Stimulated activated CD4-positive, alpha-beta T cell treated with anti-CD3 and anti-CD28 coated beads, Interleukin-1b, Interleukin-23, amount 100 ng/mL, for 1 hour (primary cell): ENCODE data around the gene MAP7D1.
"Not testable (repeated sequence)": the region's sequence is repeated elsewhere in the genome, so short reads cannot be mapped to it uniquely, and the experiment has no call there.

Experiments used
- DNase-seq, 2 donors: peaks; one replicate each; pipeline ENCODE4 v3.0.0-alpha.2; 2020; ENCODE audit warnings: low read depth in 2 of 2

Gene MAP7D1

DNA sequence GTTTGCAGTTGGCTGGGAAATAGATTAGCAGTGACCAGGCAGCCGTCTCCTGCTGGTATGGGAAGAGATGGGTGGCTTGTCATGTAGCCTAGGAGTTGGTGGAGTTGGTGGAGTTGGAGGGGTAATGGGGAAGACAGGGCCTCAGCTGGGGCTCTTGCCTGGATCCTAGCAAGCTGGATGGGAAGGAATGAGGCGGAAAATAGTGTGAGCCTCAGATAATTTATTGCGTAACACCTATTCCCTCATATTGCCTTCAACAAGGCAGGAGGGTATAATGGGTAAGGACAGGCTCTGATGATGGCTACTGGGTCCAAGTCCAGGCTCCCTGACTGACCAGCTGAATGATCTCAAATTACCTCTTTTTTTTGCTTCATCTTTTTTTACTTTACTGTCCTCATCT lies 12.6 kb downstream of the MAP7D1 start:
- DNase-seq: no peak

DNA sequence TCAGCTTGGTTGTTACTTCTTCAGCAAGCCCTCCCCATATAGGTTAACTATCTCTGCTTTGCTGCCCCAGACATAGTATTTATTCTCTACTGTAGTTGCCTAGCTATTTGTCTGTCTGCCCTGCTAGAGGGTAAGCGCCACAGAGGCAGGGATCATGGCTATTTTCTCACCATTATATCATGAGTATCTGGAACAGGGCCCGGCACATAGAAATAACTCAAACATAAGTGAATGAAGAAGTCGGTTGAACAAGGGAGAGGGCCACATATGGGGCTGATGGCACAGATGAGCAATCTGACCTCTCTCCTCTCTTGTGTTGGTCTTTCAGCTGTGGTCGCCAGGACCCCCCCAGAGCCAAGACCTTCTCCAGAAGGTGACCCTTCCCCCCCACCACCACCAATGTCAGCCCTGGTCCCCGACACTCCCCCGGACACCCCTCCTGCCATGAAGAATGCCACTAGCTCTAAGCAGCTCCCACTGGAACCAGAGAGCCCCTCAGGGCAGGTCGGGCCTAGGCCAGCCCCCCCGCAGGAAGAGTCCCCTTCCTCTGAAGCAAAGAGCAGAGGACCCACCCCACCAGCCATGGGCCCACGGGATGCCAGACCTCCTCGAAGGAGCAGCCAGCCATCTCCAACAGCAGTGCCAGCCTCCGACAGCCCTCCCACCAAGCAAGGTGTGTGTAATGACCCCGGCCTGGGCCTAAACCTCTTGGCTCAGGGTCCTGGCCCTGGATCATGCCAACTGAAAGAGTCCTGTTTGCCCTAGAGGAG lies 14.9 kb downstream of the MAP7D1 start:
- DNase-seq: no peak

DNA sequence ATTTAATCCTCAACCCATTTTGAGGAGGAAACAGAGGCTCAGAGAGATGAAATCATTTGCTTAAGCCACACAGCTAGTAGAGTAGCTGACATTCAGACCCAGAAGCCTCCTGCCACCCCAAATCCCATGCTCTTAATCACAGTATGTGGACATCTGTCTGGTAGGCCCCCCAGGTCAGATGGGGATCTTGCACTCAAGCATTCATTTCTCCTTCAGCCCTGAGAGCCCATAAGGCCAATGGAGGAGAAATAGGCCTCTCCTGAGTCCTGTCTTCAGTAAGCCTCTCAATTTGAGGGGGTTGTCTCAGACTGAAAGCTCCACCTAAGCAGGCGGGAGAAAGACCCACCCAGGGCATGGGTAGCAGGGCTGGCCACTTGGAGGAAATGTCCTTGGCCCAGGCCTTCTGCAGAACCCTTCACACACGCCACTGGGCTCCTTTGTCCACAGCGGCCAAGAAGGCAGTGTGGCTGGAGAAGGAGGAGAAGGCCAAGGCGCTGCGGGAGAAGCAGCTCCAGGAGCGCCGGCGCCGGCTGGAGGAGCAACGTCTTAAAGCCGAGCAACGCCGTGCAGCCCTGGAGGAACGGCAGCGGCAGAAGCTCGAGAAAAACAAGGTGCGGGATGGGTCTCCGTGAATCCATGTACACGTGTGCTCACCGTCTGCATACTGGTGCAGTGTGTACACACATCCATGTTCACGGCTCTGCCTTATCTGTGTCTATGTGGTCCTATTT lies 16.2 kb downstream of the MAP7D1 start:
- no peak for DNase-seq

DNA sequence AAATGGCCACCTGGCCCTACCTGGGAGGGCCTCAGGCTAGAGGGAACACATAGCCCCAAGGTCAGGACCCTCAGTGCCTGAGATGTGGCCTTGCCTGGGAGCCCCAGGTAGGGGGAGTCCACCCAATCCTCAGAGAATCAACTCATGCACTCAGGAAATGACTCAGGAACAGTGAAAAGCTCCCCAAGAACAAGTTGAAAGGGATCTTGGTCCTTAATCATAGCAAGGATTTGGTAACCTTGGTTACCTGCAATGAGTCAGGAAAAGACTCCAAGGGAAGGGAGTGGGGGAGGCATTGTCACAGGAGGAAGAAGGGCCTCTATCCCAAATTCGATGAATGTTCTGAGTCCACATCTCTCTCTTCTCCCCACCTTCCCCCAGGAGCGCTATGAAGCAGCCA lies 17.0 kb downstream of the MAP7D1 start:
- no peak for DNase-seq

DNA sequence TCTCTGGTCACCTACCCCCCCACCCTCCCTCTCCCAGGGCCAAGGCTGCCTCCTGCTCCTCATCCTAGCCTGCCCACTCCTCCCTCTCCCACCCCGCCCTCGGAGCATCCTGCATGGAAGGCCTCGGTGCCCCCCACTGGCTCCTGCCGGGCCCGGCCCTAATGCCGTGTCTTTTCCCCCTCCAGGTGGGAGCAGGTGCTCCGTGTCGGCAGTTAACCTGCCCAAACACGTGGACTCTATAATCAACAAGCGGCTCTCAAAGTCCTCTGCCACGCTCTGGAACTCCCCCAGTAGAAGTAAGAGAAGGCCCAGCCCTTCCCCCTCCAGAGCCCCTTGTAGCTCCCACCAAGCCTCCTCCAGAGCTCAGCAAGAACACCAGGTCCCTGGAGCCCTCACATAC lies 18.8 kb downstream of the MAP7D1 start:
- no peak for DNase-seq

DNA sequence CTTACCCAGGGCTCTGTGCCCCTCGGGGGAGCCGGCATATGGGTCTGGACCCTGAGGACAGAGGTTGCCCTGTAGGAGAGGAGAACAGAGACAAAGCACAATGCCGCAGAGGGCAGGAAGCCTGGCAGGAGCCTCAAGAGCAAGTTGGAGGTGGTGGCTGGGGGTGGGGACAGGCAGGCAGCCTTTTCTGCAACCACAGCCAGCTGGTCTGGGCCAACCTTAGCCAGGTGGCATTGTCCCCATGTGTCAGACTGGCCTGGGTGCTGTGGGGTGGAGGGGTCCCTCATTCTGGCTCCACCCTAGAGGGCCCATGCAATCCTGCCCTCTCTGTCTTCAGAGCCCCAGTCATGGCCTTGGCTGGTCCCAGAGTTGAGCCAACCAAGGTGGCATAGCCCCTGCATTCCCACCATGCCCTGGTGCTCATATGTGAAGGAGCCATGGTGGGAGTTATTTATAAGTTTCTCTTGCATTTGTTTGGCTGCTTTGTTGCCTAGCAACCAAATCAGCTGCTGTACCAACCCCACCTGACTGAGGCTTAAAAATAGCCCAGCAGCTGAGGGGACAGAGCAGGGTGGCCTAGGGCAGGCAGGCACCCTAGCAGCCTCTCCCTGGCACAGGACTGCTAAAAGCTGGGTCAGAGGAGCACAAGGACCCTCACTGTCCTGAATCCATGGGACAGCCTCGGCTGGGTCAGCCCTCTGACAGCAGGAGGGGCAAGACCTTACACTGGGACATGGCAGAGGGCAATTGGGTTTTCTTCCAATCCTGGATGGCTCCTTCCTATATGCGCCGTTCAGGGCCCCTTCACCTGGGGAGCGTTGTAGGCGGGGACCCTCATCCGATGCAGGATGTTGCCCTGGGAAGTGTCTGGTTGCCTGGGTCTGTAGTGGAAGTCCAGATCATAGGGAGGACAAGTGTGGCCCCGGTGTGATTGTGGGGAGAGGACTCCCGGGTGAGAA lies 19.5 kb downstream of the MAP7D1 start:
- DNase-seq: no peak

DNA sequence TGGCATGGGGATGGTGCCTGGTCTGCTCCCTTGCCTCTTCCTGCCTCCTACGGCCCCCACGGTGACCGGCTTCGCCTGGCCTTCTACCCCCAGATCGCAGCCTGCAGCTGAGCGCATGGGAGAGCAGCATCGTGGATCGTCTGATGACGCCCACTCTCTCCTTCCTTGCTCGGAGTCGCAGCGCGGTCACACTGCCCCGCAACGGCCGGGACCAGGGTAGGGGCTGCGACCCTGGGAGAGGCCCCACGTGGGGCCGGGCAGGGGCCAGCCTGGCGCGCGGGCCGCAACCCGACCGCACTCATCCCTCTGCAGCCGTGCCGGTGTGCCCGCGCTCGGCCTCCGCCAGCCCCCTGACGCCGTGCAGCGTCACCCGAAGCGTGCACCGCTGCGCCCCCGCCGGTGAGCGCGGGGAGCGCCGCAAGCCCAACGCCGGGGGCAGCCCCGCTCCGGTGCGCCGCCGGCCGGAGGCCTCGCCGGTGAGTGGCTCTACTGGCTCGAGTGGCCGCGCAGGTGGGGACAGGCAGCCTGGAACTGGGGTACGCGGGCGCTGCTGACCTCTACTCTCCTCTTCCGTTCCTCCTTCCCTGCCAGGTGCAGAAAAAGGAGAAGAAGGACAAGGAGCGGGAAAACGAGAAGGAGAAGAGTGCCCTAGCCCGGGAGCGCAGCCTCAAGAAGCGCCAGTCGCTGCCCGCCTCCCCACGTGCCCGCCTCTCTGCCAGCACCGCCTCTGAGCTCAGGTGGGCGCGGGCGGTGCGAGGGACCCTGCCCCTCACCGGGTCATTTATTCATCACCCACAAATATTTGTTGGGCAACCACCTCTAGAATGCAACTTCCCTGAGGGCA lies 20.4 kb downstream of the MAP7D1 start:
- no peak for DNase-seq

DNA sequence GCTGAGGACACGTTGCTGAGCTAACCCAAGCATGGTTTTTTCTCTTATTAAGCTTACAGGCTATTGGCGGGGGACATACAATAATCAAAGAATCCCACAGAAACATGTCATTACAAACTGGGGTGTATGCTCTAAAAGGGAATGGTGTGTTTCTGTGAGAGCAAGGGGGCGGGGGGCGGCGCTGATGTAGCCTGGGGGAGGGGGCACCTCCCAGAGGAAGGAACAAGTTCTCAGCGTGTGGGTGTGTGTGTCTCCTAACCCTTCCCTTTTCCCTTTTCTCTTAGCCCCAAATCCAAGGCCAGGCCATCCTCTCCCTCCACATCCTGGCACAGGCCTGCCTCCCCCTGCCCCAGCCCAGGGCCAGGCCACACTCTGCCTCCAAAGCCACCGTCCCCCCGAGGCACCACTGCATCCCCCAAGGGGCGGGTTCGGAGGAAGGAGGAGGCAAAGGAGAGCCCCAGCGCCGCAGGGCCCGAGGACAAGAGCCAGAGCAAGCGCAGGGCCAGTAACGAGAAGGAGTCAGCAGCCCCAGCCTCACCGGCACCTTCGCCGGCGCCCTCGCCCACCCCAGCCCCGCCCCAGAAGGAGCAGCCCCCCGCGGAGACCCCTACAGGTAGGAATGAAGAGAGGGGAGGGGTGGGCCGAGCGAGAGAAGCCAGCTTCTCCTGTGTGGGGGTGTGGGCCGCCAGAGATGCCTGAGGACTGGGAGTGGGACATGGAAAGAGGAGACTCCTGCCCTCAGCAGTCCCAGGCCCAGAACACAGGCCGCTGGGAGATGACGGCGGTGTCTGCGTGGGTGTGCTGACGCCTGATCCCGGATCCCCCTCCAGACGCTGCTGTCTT lies 21.9 kb downstream of the MAP7D1 start:
- DNase-seq: no peak

DNA sequence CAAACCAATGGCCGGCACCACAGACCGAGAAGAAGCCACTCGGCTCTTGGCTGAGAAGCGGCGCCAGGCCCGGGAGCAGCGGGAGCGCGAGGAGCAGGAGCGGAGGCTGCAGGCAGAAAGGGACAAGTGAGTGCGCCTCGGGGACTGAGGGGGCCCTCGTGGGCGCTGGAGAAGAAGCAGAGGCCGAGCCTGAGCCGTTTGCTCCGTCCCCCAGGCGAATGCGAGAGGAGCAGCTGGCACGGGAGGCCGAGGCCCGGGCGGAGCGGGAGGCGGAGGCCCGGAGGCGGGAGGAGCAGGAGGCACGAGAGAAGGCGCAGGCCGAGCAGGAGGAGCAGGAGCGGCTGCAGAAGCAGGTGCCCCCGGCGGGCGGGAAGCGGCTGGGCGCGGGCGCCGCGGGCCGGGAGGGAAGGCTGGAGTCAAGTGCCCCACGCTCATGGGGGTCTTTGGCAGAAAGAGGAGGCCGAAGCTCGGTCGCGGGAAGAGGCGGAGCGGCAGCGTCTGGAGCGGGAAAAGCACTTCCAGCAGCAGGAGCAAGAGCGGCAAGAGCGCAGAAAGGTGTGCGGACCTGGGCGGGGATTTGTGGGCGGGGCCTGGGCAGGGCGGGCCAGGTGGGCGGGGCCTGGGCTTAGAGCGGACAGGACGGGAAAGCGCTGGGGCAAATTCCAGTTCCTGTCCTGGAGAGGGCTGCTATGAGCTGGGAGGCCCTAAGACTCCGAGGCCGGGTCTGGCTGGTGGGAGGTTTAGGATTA lies 22.7 kb downstream of the MAP7D1 start:
- DNase-seq: no peak

DNA sequence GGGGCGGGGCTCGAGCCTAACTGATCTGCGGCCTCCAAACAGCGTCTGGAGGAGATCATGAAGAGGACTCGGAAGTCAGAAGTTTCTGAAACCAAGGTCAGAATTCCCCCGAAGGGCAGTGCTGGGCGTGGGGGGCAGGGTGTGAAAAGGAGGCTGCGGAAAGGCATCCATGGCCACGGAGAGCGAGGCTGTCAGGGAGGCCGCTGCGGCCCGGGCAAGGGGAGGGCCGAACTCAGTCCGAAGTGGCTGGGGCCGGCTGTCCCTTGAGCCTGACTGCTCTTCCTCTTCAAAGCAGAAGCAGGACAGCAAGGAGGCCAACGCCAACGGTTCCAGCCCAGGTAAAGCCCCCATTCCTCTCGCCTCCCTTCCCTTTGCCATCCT lies 23.2 kb downstream of the MAP7D1 start:
- no peak for DNase-seq

DNA sequence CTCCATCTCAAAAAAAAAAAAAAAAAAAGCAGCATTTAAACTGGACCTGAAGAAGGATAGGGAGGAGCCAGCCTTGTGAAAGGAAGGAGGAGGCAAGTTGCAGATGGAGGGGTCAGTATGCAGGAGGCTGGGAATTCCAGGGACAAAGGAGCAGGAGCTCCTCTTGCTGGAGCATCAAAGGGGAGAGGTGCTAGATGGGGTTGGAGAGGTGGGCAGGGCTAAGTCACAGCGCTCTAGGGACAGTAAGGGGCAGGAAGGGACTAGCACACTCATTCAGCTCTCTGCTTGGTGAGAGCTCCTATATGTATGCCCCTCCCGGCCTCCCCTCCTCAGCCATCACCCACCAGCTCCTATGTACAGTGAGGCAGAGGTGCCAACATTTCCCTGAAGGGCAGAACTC lies 26.8 kb downstream of the MAP7D1 start:
- DNase-seq: no peak

DNA sequence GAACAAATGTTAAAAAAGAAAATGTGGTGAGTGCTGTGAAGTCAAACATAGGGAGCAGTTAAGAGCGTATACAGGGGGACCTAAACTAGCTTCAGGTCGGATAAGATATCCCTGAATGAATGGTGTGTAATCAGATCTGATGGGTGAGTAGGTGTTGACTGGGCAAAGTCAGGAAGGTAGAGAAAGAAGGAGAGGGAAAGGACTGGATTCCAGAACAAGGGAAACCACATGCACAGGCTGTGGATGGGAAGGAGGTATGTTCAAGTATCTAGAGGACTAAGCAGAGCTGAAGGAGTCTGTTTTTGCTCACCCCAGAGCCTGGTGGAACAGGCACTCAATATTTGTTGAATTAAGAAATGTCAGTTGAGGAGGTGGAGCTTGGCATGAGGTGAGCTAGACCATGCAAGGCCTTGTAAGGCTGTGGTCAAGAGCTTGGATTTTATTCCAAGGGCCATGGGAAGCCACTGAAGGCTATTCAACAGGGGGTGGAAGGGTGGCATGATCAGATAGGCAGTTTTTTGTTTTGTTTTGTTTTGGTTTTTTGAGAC lies 27.4 kb downstream of the MAP7D1 start:
- no peak for DNase-seq

DNA sequence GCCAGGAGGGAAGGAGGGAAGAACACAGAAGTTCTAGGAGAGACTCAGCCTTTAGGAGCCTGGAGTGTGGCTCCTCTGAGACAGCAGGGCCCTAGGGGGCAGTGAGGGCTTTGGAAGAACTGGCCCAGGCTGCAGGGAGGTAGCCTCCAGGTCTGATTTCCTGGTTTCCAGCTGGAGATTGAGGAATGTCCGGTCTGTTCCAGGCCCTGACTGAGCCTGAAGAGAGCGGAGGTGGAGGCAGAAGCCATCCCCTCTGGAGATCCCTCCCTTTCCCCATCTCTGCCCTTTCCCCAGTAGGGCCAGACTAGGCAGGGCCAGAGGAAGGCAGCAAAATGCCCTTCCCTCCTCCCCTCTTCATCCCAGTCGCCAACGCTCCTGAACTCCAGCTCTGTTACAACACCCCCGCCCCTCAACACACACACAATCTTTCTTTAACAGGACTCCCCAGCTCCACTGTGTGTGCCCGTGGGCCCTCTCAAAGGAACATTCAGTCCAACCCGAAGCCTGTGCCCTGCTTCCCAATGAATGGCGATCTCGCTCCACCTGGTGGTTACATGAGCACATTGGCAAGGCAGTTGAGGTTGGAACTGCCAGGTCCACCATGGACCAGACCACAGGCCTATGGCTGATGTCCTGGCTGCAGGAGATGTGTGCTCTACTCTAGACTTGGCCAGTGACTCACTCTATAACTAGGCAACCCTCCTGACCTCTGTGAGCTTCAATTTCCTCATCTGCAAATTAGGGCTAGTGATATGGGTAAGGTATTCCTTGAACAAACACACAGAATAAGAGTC lies 32.0 kb downstream of the MAP7D1 start:
- DNase-seq: peak; percentile 53 to 66

DNA sequence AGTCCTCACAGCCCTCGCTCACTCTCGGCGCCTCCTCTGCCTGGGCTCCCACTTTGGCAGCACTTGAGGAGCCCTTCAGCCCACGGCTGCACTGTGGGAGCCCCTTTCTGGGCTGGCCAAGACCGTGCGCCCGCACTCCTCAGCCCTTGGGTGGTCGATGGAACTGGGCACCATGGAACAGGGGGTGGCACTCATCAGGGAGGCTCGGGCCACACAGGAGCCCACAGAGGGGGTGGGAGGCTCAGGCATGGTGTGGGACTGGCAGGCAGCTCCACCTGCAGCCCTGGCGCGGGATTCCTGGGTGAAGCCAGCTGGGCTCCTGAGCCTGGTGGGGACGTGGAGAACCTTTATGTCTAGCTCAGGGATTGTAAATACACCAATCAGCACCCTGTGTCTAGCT lies 40.8 kb downstream of the MAP7D1 start:
- not testable (repeated sequence) for DNase-seq

DNA sequence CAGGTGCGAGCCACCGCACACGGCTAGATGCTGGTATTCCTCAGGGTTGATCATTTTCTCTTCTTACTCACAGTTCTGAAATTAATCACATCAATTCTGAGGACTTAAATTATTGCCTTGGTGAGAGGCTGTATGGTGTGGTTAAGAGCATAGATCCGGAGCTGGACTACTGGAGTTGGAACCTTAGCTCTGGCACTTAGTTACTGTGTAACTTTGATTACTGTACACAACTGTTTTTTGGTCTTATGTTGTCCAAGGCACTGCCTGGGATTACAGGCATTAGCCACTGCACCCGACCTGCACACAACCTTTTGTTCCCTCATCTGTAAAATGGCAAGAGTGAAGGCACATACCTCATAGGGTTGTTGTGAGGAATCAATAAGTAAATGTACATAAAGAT lies 42.7 kb downstream of the MAP7D1 start:
- no peak for DNase-seq

DNA sequence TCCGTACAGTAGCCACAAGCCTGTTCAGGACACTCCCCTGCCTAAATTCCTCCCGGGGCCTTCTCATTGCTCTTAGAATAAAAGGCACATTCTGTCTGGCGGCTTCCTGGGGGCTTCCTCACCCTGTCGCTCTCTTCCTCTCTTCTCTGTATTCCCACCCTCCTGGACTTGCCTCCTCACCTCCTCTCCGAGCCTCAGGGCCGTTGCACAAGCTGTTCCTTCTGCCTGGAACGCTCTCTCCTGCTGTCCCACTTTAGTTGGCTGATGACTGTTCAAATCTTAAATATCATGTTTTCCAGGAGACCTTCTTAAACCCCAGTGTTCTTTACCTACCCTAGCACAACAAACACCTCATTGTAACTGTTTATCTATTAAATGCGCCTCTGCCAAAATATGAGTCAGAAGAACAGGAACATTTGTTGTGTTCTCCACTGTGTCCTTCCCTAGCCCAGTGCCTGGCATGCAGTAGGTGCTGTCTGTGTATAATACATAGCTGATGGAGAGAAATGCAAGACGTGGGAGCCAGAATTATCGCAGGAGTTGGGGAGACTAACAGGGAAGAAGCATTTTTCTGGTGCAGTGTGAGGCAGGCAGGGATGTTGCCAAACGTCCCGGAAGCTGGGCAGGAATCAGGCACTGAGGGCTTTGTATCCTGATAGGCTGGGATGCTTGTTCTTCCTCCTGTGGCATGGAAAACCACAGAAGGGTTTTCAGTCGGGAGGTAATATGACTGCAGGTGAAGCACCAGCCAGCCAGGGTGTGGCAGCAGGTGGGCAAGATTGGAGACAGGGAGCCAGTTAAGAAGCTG lies 44.2 kb downstream of the MAP7D1 start:
- no peak for DNase-seq

DNA sequence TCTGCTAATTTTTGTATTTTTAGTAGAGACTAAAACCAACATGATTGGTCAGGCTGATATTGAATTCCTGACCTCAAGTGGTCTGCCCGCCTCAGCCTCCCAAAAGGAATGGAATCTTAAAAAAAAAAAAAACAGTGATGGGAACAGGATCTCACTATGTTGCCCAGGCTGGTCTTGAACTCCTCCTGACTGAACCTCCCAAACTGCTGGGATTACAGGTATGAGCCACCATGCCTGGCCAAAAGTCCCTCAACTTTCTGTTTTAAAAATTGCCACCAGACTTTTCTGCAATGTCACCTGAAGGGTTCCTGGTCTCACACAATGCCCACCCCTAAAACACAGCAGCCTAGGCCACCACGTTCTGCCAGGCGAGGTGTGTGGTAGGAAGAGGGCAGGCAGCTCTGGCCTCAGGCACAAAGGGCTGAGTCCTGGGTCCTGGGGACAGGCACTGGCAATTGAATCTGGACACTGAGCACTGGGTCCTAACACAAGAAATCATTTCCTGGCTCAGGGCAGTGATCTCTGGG lies 47.1 kb downstream of the MAP7D1 start:
- no peak for DNase-seq
